HG02840 (cell line): ENCODE measurements around the gene USP38.
"Not testable (repeated sequence)": the region's sequence is repeated elsewhere in the genome, so short reads cannot be mapped to it uniquely, and the experiment has no call there.

Source experiments
- ATAC-seq: cut with Tn5 transposase; IDR thresholded peaks from one replicate; pipeline ENCODE4 v1.9.1; 2021; ENCODE audit warnings: mild to moderate bottlenecking, moderate library complexity, moderate number of reproducible peaks; ENCODE audit not compliant: unreplicated experiment, low FRiP score

Gene USP38

DNA sequence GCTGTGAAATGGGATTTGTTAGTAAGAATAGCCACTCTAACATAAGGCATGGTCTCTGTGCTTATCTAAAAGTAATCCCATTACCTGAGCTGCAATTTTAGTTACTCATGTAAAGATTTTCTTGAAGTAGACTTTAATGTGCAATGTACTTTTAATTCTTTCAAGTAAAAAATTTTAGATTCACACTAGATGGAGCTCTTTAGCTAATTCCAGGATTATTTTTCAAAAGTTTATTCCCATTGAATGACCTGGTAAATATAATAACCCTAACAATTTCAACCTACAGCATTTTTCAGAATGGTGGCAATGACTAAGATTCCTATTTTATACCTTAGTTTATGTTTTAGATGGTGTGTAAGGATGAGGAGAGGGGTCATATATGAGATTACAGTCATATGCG, 18.1 kb downstream of the USP38 start:
- ATAC-seq, result no peak

DNA sequence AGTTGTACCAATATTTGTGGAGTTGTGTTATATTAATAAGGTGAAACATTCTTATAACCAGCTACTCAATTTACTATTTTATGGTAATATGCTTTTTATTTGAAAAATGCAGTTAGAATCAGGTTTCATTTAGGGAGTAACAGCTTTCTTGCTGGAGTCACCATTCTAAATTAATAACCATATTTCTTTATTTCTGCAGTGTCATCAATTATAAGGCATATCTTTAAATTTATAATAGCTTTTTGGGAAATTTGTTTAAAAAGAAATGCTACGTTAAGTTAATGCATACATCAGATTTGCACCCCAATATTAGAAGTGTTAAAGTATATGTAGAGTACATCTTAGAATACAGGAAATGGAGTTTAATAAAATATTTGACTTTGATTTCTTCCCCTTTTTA, 18.9 kb downstream of the USP38 start:
- no peak for ATAC-seq

DNA sequence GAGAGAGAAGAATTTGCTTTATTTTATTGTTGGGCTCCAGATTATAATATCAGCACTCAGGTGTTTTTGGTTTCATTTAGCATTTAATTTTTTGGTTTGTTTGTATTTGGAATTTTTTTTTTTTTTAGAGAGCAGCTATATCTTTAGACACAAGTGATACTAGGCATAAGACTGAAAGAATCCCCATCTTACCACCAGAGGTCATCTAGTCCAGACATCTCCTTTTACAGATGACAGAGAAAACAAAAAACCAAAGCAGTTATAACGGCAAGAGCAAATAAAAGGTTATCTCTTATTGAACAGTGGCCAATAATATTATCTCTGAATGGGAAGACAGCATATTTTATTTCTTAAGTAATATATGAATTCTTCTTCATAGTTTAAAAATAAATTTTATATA, 22.8 kb downstream of the USP38 start:
- ATAC-seq, result no peak

DNA sequence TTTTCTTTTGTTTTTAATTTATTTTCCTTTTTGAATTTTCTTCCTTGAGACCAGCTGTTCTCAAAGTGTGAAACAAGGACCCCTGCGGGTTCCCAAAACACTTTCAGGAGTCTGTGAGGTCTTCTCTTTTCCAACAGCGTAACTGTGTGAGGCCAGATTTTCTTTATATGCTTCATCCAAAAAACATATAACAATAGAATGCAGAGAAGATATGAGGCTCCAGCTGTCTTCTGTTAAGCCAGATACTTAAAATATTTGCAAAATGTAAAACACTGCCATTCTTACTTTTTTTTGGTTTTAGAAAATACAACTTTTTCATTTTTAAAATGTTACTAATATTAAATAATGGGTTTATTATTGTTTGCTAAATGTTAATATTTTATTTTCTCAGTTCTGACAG, 27.8 kb downstream of the USP38 start:
- no peak for ATAC-seq

DNA sequence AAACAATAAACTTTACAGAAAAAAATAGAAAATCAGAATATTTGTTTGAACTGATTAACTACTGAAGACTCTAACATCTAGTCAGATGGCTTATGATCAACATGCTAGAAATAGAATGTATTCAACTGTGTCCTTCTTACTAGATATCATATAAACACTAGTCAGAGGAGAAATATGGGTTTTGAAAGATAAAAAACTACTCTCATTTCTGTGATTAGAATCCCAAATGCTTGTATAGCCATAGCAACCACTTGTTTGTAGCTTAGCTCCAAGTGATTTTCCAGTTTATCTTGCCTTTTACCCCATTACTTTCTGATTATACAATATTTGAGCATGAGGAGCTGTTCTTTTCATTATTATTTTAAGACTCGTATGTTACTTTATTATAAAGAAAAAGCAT, 31.2 kb downstream of the USP38 start:
- no peak for ATAC-seq

DNA sequence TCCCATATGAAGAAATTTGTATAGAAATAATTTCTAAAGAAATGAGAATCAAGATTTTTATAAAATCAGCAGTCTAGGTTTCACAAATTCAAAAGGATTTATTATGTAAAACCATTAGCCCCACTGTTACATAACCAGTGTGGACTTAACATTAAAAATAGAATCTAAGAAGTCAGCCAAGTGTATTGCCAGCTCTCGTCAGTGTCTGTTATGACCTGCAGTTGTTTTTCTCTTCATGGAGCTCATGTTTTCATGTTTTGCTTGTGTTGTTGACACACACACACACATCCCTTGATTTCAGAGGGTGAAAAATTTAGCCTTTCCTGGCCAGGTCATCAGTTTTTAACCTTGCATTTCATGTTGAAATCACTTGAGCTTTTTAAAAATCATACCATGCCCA, 39.5 kb downstream of the USP38 start:
- no peak for ATAC-seq

DNA sequence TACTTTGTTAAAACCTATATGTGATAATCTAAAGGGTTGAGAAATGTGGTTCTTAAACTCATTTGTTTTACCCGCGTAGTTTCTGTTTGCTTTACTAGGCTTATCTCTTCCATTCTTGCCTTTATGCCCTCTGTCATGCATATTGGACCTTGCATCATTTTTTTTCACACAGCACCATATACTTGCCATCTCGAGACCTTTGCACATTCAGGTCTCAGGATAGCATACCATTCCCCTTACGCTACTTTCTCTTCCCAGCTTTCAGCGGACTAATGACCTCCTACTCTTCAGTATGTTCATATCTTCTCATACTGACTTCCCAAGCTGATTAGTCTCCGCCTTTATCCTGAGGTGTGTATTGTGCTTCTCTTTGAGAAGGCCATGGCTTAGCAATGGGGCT, 40.5 kb downstream of the USP38 start:
- no peak for ATAC-seq

DNA sequence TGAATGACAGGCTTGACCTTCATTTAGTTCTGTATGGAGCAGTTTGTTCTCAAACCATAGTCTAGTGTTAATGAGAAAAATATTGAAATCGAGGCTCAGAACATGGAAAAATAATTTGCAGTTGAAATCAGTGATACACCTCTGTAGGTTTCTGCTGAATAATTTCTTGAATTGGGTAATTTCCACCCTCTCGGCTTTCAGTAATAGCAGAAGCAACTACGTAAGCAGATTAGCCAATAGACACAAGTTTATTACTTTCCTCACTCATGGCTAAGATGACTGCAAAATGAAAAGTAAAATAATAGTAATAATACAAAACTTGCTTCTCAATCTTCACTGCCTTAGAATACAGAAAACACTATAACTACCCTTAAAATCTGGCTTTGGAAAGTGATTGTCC, 46.0 kb downstream of the USP38 start:
- no peak for ATAC-seq

DNA sequence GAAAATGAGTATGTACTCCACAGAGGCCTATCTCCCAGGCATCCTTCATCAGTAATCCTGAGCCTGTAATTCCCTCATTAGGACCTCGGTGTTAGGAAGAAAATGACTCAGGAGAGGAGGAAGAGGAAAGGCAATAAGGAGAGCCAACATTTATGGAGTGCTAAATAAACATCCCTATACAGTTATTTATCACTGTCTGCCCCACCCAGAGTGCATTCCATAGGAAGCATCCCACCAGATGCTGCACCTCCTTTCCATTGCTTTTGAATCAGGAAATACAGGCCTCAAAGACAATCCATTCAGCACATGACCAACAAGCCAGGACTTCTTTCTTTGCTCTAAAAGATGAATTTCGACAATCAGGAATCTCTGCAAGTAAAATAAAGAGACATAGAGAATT, 47.6 kb downstream of the USP38 start:
- no peak for ATAC-seq

DNA sequence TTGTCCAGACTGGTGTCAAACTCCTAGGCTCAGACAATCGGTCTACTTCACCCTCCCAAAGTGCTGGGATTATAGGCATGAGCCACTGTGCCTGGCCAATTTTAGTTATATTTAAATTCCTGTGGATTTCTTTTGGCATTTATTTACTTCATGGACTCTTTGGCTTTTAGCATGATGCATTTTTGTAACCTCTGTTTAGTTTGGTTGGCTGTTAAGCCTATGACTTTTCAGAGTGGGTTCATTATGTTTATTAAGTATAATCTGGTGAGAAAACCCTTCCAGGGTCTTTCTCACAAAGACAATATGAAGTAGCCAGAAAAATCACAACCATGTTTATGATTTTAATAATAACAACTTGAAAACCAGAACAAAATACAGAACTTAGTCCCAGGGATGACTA, 49.4 kb downstream of the USP38 start:
- no peak for ATAC-seq

DNA sequence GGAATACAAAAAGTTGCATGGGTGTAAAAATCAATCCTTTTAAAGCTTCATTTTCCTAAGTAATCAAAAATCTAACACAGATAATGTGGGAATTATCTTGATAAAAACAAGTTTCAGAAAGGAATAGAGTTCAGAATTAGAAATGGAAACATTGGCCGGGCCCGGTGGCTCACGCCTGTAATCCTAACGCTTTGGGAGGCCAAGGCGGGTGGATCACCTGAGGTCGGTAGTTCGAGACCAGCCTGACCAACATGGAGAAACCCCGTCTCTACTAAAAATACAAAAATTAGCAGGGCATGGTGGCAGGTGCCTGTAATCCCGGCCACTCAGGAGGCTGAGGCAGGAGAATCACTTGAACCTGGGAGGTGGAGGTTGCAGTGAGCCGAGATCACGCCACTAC, 52.5 kb downstream of the USP38 start:
- ATAC-seq, result not testable (repeated sequence)

DNA sequence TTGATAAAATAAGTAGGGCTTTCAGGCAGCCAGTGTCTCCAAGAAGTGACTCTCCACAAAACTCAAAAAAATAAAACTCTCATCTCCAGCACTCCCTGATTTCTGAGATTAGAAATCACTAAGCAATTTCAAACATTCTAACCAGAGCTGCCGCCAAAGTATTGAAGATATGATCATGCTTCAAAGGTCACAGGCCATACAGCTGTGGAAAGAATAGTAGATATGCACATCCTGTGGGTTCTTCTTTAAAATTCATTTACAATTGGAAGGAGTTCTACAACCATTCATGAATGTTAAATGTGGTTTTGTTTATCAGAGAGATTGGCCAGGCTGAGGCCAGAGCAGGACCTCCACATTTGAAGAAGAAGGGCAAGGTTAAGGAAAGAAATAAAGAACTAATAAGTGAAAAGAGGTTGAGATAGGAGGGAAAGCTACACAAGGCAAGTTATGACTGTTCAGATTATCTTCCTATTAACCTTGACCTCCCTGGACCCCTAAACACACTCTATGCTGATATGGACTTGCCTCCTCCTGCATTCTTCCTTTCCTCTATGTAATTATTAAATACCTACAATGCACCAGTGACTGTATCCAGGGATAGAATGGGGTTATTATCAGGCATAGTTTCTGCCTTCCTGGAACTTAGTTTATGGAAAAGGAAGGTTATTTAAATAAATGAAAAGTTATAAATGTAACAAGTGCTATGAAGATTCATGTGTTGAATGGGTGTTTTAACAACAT, 56.4 kb downstream of the USP38 start:
- ATAC-seq, result no peak

DNA sequence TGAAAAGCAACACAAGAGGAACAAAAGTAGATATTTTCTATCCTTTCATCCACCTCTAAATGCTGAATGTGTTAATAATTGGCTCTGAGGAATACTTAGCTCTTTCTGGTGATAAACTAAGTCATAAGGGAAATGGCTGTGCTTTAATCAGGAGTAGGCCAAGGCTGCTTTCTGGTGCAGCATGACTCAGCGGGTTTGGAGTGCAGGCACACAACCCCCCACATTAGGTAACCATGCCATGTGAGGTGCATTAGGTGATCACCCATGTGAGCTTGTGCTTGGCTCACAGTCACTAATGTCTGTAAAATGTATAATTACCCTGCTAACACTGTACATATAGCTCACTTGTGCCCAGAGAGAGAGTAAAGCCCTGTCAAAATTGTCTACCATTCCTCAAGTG, 57.2 kb downstream of the USP38 start:
- ATAC-seq, result no peak

DNA sequence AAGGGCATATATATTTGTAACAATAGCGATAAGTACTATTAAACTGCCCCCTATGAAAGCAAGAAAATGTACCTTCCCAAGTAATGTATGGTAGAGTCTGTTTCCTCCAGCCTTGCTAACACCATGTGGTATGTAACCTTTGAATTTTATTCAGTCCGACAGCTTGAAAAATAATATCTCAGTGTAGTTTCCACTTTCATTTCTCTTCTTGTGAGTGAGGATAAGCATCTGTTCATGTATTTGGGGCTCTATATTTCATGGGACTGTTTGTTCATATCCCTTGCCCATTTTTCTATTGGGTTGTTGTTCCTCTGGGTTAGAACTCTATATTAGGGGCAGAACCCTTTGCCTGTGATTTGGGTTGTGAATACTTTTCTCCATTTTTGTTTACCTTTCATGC, 58.3 kb downstream of the USP38 start:
- no peak for ATAC-seq

DNA sequence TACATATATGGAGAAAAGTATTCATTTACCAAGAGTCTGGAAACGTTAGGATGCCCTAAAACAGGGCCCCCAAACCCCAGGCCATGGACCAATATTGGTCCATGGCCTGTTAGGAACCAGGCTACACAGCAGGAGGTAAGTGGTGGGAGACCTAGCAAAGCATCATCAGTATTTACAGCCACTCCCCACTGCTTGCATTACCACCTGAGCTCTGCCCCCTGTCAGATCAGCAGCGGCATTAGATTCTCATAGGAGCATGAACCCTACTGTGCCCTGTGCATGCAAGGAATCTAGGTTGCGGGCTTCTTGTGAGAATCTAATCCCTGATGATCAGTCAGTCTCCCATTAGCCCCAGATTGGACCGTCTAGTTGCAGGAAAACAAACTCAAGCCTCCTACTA, 62.3 kb downstream of the USP38 start:
- no peak for ATAC-seq

DNA sequence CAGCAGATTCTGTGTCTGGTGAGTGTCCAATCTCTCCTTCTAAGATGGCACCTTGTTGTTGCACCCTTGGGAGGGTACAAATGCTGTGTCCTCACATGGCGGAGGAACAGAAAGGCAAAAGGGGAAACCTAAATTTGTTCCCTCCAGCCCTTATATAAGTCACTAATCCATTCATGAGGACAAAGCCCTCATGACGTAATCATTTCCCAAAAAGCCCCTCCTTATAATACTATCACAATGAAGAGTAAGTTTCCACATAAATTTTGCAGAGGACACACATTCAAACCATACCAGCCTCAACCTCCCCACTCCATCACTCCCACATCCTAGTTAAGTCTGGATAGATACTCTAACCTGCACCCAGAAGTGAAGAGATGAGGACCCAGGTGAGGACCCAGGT, 63.1 kb downstream of the USP38 start:
- ATAC-seq, result no peak

DNA sequence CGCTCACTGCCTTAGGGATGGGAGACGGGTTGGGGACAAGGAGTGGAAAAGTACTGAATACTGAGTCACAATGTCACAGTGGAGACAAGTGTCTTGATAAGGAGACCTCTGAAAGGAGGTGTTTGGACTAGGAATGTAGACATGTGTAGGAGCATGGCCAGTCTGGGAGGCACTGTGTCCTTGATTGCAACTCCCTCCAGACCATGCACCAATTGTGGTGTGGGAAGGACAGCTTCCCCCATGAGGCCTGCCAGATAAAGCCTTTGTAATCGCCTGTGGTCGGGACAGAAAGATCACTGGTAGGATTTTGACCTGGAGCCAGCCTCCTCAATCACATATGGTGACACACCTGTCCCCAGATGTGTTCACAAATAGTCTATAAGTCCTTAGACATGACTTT, 64.1 kb downstream of the USP38 start:
- no peak for ATAC-seq

DNA sequence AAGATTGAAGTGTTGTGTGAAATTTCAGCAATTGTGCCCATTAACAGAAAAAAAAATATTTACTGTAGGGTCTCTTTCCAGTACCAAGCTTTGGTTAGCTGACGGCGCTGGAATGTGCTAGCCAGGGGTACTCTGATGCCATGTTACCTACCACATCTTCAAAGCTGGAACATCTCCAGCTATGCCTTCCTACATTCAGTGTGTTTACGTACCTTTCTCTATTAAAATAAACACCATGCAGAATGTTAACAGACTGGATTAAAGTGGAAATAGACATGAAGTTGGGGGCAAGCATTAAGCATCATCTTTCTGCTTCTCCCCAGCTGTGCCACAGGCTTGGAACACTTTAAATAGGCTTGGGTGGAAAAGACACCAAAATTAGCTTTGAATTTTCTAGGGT, 65.9 kb downstream of the USP38 start:
- no peak for ATAC-seq

DNA sequence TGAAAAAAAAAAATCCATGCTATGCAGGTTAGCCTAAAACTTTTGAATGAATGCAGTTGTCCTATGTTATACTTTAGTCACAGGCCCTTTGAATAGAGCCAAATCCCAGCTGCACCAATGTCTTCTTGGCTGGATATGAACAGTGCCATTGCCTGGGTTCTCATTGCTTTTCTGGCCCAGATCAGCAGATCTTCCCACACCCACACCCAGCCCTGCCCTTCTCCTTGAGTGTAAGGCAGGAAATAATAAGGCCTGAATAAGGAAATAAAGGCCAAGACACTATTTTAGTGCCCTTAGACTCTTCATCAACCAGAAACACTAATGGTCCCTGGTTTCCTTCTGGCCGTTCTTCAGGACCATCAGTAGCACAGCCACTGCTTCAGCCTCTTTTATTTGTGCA, 66.6 kb downstream of the USP38 start:
- ATAC-seq, result no peak

DNA sequence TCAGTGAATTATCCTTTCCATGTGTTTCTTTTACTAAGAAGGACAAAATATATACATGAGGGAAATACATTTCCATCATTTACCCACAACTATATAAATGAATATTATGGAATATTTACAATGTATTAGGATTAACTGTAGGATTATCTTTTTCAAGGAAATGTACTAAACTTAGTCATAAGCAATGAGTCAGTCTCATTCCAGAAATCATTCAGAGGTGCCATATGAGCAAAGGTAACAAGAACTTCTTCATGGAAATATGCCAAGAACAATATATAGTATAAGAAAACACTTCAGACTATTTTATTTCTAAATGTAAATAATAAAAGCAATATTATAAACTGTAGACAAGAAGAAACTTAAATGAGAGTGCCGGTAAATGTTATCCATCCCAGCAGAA, 67.1 kb downstream of the USP38 start:
- ATAC-seq, result no peak

DNA sequence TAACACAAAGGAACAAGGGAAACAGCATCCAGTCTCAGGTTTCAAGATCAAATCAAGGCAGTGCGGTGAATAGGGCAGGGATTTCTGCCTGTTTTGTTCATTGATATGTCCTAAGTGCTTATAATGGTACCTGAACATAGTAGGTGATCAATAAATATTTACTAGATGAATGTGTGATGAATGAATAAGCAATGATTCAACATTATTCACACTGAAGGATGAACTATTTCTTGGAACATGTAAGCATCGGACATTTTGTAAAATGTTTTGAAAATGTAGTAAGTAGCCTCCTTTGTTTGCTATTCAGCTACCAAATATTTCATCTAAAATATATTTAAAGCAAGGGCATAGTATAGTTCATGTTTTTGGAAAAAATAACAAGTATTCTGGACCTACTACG, 67.8 kb downstream of the USP38 start:
- ATAC-seq, result no peak

DNA sequence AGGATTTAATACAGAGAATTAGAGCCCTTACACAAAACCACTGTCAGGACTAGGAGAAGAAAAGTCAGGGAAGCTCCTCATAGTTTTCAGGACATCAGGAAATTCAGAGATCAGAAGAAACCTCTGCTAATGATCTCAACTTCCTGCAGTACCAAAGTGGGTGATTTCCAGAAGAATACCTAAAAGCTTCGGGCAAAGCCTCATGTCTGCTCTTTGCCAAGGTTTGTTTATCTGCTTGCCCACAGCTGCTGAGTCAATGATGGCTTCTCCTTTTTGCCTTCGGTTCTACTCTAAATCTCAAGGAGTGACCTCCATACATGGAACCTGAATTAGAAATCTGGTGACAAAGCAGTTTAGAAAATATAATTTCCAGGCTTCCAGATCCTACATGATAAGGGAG, 68.4 kb downstream of the USP38 start:
- ATAC-seq, result no peak
